Measurements from ENCODE around the gene IGF2R.

IGF2R gene

GRCh38 chr6:160022101-160022500, 53.2 kb downstream of the IGF2R start:
- no peak for TF ChIP-seq TAF1 (IDR thresholded peaks at IDR 0.05; ENCODE audit: borderline replicate concordance, low read depth, low read length)
- TF ChIP-seq POLR2A (IDR thresholded peaks at IDR 0.05; ENCODE audit: low read depth, low read length), result no peak
- TF ChIP-seq POLR2AphosphoS5 (IDR thresholded peaks at IDR 0.05; ENCODE audit: low read depth, low read length), result no peak
- FAIRE-seq (no peak), DNase-seq (ENCODE audit: insufficient read length) (no peak)

GRCh38 chr6:160022793-160023192, 53.9 kb downstream of the IGF2R start:
- no peak for DNase-seq (ENCODE audit: insufficient read length)
- peak; percentile 33 for FAIRE-seq
- TF ChIP-seq POLR2AphosphoS5 (IDR thresholded peaks at IDR 0.05; ENCODE audit: low read depth, low read length) (no peak), TAF1 (IDR thresholded peaks at IDR 0.05; ENCODE audit: borderline replicate concordance, low read depth, low read length) (no peak), POLR2A (IDR thresholded peaks at IDR 0.05; ENCODE audit: low read depth, low read length) (no peak)

- TF ChIP-seq POLR2A (IDR thresholded peaks at IDR 0.05; ENCODE audit: low read depth, low read length), result no peak
- TF ChIP-seq POLR2AphosphoS5 (IDR thresholded peaks at IDR 0.05; ENCODE audit: low read depth, low read length), result no peak
- no peak for TF ChIP-seq TAF1 (IDR thresholded peaks at IDR 0.05; ENCODE audit: borderline replicate concordance, low read depth, low read length)
- FAIRE-seq (no peak), DNase-seq (ENCODE audit: insufficient read length) (no peak)
These were observed 55.3 kb downstream of the IGF2R start for GRCh38 chr6:160024152-160024551.

- TF ChIP-seq POLR2AphosphoS5 (IDR thresholded peaks at IDR 0.05; ENCODE audit: low read depth, low read length) (no peak), TAF1 (IDR thresholded peaks at IDR 0.05; ENCODE audit: borderline replicate concordance, low read depth, low read length) (no peak), POLR2A (IDR thresholded peaks at IDR 0.05; ENCODE audit: low read depth, low read length) (no peak)
- DNase-seq (ENCODE audit: insufficient read length), result no peak
- FAIRE-seq, result no peak
These were observed 58.2 kb downstream of the IGF2R start for GRCh38 chr6:160027076-160027475.

GRCh38 chr6:160027931-160028330, 59.0 kb downstream of the IGF2R start:
- FAIRE-seq (no peak), DNase-seq (ENCODE audit: insufficient read length) (no peak)
- TF ChIP-seq POLR2A (IDR thresholded peaks at IDR 0.05; ENCODE audit: low read depth, low read length) (no peak), POLR2AphosphoS5 (IDR thresholded peaks at IDR 0.05; ENCODE audit: low read depth, low read length) (no peak), TAF1 (IDR thresholded peaks at IDR 0.05; ENCODE audit: borderline replicate concordance, low read depth, low read length) (no peak)

GRCh38 chr6:160028487-160029275, 59.8 kb downstream of the IGF2R start:
- DNase-seq (ENCODE audit: insufficient read length) (no peak), FAIRE-seq (no peak)
- TF ChIP-seq POLR2A (IDR thresholded peaks at IDR 0.05; ENCODE audit: low read depth, low read length) (no peak), POLR2AphosphoS5 (IDR thresholded peaks at IDR 0.05; ENCODE audit: low read depth, low read length) (no peak)

- TF ChIP-seq POLR2AphosphoS5 (IDR thresholded peaks at IDR 0.05; ENCODE audit: low read depth, low read length), result no peak
- TF ChIP-seq TAF1 (IDR thresholded peaks at IDR 0.05; ENCODE audit: borderline replicate concordance, low read depth, low read length), result no peak
- TF ChIP-seq POLR2A (IDR thresholded peaks at IDR 0.05; ENCODE audit: low read depth, low read length), result no peak
- FAIRE-seq (no peak), DNase-seq (ENCODE audit: insufficient read length) (no peak)
These were observed 60.6 kb downstream of the IGF2R start for GRCh38 chr6:160029525-160029924.

- FAIRE-seq, result no peak
- TF ChIP-seq POLR2A (IDR thresholded peaks at IDR 0.05; ENCODE audit: low read depth, low read length) (no peak), POLR2AphosphoS5 (IDR thresholded peaks at IDR 0.05; ENCODE audit: low read depth, low read length) (no peak), TAF1 (IDR thresholded peaks at IDR 0.05; ENCODE audit: borderline replicate concordance, low read depth, low read length) (no peak)
- DNase-seq (ENCODE audit: insufficient read length), result no peak
These were observed 61.2 kb downstream of the IGF2R start for GRCh38 chr6:160030103-160030502.

GRCh38 chr6:160031442-160031841, 62.6 kb downstream of the IGF2R start:
- DNase-seq (ENCODE audit: insufficient read length), result no peak
- peak; percentile 34; the same call in 1 of the 2 replicates for TF ChIP-seq TAF1 (IDR thresholded peaks at IDR 0.05; ENCODE audit: borderline replicate concordance, low read depth, low read length)
- no peak for TF ChIP-seq POLR2AphosphoS5 (IDR thresholded peaks at IDR 0.05; ENCODE audit: low read depth, low read length)
- no peak for FAIRE-seq

GRCh38 chr6:160031871-160032270, 63.0 kb downstream of the IGF2R start:
- DNase-seq (ENCODE audit: insufficient read length) (no peak), FAIRE-seq (no peak)
- TF ChIP-seq POLR2AphosphoS5 (IDR thresholded peaks at IDR 0.05; ENCODE audit: low read depth, low read length), result no peak
- no peak for TF ChIP-seq TAF1 (IDR thresholded peaks at IDR 0.05; ENCODE audit: borderline replicate concordance, low read depth, low read length)
- no peak for TF ChIP-seq POLR2A (IDR thresholded peaks at IDR 0.05; ENCODE audit: low read depth, low read length)

GRCh38 chr6:160032538-160032937, 63.7 kb downstream of the IGF2R start:
- TF ChIP-seq POLR2AphosphoS5 (IDR thresholded peaks at IDR 0.05; ENCODE audit: low read depth, low read length) (no peak), POLR2A (IDR thresholded peaks at IDR 0.05; ENCODE audit: low read depth, low read length) (no peak), TAF1 (IDR thresholded peaks at IDR 0.05; ENCODE audit: borderline replicate concordance, low read depth, low read length) (no peak)
- FAIRE-seq, result no peak
- no peak for DNase-seq (ENCODE audit: insufficient read length)

All from GM12892 (cell line).